Activated naive CD4-positive, alpha-beta T cell treated with anti-CD3 and anti-CD28 coated beads for 36 hours (primary cell): ENCODE measurements around the gene DNAJC21. TPM values are rescaled to one million over a fixed set of nuclear protein-coding genes. Genes with fewer than 3 reads are reported as not detected.
"Not testable (repeated sequence)": the region's sequence is repeated elsewhere in the genome, so short reads cannot be mapped to it uniquely, and the experiment has no call there.

ENCODE experiments used
- CTCF ChIA-PET: fragments of 350-600 bp; sonication (Branson Sonifier 250); formaldehyde crosslinking; loops from one replicate; lab custom pipeline; 2021; ENCODE audit warnings: antibody characterized with exemption; lab: Charles Lee
- DNase-seq: peaks from one replicate; pipeline ENCODE4 v3.0.0-alpha.2; 2020
- H3K27ac Mint-ChIP-seq: one replicate; pipeline ENCODE4 v1.8.0; 2021; ENCODE audit warnings: mild to moderate bottlenecking, mixed read lengths
- H3K27me3 Mint-ChIP-seq: one replicate; pipeline ENCODE4 v1.8.0; 2021; ENCODE audit warnings: low read depth, mixed read lengths
- H3K36me3 Mint-ChIP-seq: one replicate; pipeline ENCODE4 v1.8.0; 2021; ENCODE audit warnings: low read depth, mixed read lengths
- H3K4me1 Mint-ChIP-seq: one replicate; pipeline ENCODE4 v1.8.0; 2021; ENCODE audit warnings: low read depth, mixed read lengths
- H3K4me3 Mint-ChIP-seq: one replicate; pipeline ENCODE4 v1.8.0; 2021; ENCODE audit warnings: mild to moderate bottlenecking, moderate library complexity, mixed read lengths
- H3K9me3 Mint-ChIP-seq: one replicate; pipeline ENCODE4 v1.8.0; 2021; ENCODE audit warnings: mixed read lengths
- intact Hi-C: fragments of 100-400 bp; cut with micrococcal nuclease; formaldehyde crosslinking; loops from one replicate; pipeline ENCODE4 v1.15.1; 2023
- total RNA-seq, 2 experiments: library from RNA; stranded (reverse); gene quantifications; one replicate each; pipeline ENCODE4 v1.2.3, GENCODE V29; 2021

DNAJC21 gene
- total RNA-seq, 2 experiments from 2014 or later: 59.1 to 62.1 TPM

DNA sequence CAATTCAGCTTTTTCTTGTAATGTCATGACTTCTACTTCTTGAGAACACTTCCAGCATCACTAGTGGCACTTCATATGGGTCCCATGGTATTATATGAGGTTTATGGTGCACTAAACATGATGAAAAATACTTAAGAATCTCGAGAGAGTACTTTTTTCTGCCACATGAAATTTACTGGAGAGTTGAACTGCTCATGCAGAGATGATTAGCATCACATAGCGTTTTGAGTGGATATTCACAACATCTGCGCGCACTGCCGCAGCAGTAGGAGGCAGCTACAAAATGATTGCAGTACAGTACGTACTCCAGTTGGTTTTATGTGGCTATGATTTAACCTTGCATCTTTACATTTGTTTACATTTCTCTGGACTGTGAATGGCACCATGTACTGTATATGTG lies 28.7 kb upstream of the DNAJC21 start:
- Mint-ChIP-seq H3K4me3 (no peak overlapping the region), H3K27me3 (no peaks in the 10 kb centered on the region)
- CTCF ChIA-PET: interaction anchor here (1.4 kb wide), 1 partner anchor 416 kb away, joined by 5 read pairs; no protein-coding TSS in a partner anchor

DNA sequence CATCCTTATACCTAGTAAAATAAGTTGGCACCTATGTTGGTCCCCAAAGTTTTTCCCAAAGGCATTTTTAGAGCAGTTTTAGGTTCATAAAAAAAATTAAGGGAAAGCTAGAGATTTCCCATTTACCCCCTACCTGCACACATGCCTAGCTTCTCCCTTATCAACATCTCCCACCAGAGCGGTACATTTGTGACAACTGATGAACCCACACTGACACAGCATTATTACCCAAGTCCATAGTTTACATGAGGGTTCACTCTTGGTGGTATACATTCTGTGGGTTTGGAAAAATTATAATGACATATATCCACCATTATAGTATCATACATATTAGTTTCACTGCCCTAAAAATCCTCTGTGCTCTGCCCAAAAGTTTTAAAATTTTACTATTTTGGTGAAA lies 26.1 kb upstream of the DNAJC21 start:
- H3K36me3 Mint-ChIP-seq: peaks cover 15% of the 10 kb centered on the region
- CTCF ChIA-PET: interaction anchor here (0.5 to 1.6 kb wide), 2 partner anchors 12 to 62 kb away, joined by 3 to 4 read pairs; no protein-coding TSS in a partner anchor
- no peak for DNase-seq
- H3K4me1 Mint-ChIP-seq: no peaks in the 10 kb centered on the region
- H3K27ac Mint-ChIP-seq: no peak overlapping the region
- H3K27me3 Mint-ChIP-seq: no peaks in the 10 kb centered on the region
- H3K9me3 Mint-ChIP-seq: no peaks in the 10 kb centered on the region
- intact Hi-C loops: no loop called here
- H3K4me3 Mint-ChIP-seq: no peak overlapping the region

More for the DNA sequence above, 28.7 kb upstream of the DNAJC21 start:
- no peaks in the 10 kb centered on the region for H3K4me1 Mint-ChIP-seq
- H3K27ac Mint-ChIP-seq: no peak overlapping the region
- H3K36me3 Mint-ChIP-seq: peaks cover 15% of the 10 kb centered on the region
- no peaks in the 10 kb centered on the region for H3K9me3 Mint-ChIP-seq
- DNase-seq: no peak
- intact Hi-C loops: no loop called here

DNA sequence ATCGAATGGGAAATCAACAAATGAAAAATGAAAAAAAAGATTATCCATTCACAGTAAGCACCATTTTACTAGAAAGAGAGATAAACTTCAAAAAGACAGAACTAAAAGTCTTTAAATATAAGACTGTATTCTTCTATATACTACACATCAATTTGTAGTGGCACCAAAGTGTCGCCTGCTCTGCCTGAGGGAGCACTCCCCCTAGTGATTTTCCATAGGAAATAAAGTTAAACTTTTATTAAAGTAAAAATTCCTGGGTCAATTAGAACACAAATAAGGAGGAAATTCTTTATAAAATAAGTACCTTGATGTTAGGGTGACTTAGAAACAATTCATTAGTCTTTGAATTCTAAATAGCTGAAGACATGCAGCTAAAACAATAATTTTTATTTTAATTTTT lies 23.8 kb upstream of the DNAJC21 start:
- Mint-ChIP-seq H3K4me1 (no peaks in the 10 kb centered on the region), H3K36me3 (peaks cover 33% of the 10 kb centered on the region), H3K27ac (no peak overlapping the region), H3K4me3 (no peak overlapping the region), H3K27me3 (no peaks in the 10 kb centered on the region), H3K9me3 (no peaks in the 10 kb centered on the region)
- DNase-seq: no peak
- intact Hi-C loops: no loop called here
- CTCF ChIA-PET: interaction anchor here (0.8 to 1.6 kb wide), 5 partner anchors 98 to 420 kb away, joined by 3 to 5 read pairs (median 3); no protein-coding TSS in a partner anchor

DNA sequence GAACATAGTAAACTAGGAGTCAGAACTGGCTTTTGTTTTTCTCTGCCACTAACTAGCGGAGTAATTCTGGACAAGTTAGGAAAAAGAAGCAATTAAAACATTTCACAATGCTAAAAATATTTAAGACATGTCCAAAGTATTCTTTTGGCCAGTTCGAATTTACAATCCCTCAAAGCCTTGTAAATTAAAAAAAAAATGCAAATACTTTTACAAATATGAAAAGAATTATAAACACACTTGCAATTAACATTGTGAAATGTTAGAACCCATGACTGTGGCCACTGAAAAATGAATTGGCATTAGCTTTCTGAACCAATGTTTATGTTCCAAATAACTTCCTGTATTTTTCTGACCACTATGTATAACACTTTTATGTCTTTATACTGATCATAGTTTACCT lies 16.3 kb upstream of the DNAJC21 start:
- no peaks in the 10 kb centered on the region for H3K27me3 Mint-ChIP-seq
- H3K4me1 Mint-ChIP-seq: peaks cover 25% of the 10 kb centered on the region
- CTCF ChIA-PET: no interaction called here
- no peak for DNase-seq
- H3K4me3 Mint-ChIP-seq: no peak overlapping the region
- no peak overlapping the region for H3K27ac Mint-ChIP-seq
- peaks cover 64% of the 10 kb centered on the region for H3K36me3 Mint-ChIP-seq
- intact Hi-C loops: no loop called here
- no peaks in the 10 kb centered on the region for H3K9me3 Mint-ChIP-seq

DNA sequence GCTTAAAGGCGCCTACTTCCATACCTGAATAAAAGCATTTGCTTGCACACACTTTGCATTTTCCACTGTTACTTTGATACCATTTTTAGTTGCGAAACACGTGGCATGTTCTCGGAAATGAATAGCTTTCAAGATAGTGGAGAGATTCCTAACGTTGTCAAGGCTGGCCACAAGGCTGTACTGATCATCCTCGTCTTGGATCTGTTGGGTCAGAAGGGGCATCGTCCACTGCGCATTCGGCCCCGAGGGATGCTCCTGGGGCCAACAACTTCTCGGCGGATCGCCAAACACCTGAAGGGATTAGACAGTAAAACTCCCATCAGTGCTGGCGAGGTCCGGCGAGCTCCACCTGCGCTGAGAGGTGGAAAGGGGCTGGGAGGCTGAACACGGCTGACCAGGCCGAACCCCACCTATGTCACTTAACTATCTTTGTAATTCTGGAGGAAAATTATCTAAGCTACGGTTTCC lies 14.7 kb upstream of the DNAJC21 start:
- Mint-ChIP-seq H3K27ac (no peak overlapping the region), H3K36me3 (peaks cover 51% of the 10 kb centered on the region), H3K9me3 (no peaks in the 10 kb centered on the region), H3K4me3 (no peak overlapping the region), H3K4me1 (peaks cover 30% of the 10 kb centered on the region), H3K27me3 (no peaks in the 10 kb centered on the region)
- intact Hi-C loops: loop anchor here (1.0 to 5.0 kb wide), 8 partner anchors 10 to 1963 kb away; partner anchors contain the start of genes DNAJC21, NIPBL and TTC23L
- CTCF ChIA-PET: interaction anchor here (0.7 to 2.4 kb wide), 5 partner anchors 8 to 89 kb away, joined by 3 to 11 read pairs (median 4); partner anchors contain the start of gene DNAJC21
- peak; percentile 25 for DNase-seq

DNA sequence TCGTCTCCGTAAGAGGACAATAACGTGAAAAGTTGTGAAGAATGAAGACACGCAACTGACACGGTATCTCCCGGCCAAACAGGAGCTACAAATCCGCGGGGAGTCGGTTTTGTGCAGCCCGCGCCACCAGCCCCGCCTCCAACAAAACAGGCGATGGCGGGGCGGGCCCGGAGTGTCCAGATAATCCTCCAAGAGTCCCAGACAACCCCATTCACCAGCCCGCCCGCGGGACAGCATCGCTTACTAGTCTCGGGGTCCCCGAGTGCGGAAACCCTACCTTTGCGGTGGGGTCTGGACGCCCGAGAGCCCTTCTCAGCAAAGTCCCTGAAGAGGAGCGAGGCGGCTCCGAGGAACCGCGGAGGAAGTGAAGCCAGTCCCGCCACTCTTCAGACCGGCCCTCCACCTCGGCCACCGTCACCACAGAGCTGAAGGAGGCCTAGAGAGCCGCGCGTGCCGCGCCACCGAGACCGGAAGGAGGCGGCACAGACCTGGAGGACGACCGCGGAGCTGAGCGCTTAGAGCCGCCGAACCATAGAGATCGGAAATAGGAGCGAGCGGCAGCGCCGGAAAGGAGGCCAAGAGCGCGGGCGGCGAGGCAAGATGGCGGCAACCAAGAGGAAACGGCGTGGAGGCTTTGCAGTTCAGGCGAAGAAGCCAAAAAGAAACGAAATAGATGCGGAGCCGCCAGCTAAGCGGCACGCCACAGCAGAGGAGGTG lies 14.1 kb upstream of the DNAJC21 start, which contains the start of the genes BRIX1 and RAD1:
TSS of gene BRIX1 (plus strand) at position 573 of the 717 bp plus-strand sequence. CDS start at position 601, 28 bp downstream.
TSS of gene RAD1 (minus strand) at position 366 of the 717 bp plus-strand sequence. CDS start 612 bp downstream, outside the sequence.
- Mint-ChIP-seq H3K36me3 (peaks cover 48% of the 10 kb centered on the region), H3K27me3 (no peaks in the 10 kb centered on the region), H3K4me1 (peaks cover 32% of the 10 kb centered on the region), H3K27ac (peak within 1 kb of the TSS; percentile 52), H3K4me3 (no peak within 1 kb of the TSS), H3K9me3 (no peaks in the 10 kb centered on the region)
- CTCF ChIA-PET: interaction anchor here (1.0 to 2.4 kb wide), 6 partner anchors 8 to 88 kb away, joined by 3 to 11 read pairs (median 4); partner anchors contain the start of gene DNAJC21
- intact Hi-C loops: loop anchor here (1.0 to 5.0 kb wide), 8 partner anchors 9 to 1962 kb away; partner anchors contain the start of genes DNAJC21, NIPBL and TTC23L
- peak; percentile 97 for DNase-seq

DNA sequence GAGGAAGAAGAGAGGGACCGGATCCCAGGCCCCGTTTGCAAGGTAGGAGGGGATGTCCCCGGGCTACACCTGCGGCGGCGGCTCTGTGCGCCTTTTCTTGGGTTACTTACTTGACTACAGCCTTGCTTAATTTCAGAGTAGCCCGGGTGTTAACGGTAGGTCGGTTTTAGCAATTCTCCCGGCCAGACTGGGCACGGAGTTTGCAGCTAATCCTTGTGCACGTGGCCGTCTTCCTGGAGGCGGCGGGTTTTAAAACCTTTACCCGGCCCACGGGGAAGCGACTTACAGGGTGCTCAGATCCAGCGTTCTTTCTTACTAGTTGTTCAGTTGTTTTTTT lies 13.5 kb upstream of the DNAJC21 start:
- H3K9me3 Mint-ChIP-seq: no peaks in the 10 kb centered on the region
- CTCF ChIA-PET: interaction anchor here (1.0 to 2.4 kb wide), 7 partner anchors 8 to 87 kb away, joined by 3 to 11 read pairs (median 4); partner anchors contain the start of genes DNAJC21 and TTC23L
- intact Hi-C loops: loop anchor here (1.0 to 5.0 kb wide), 8 partner anchors 8 to 1961 kb away; partner anchors contain the start of genes DNAJC21, NIPBL and TTC23L
- H3K4me1 Mint-ChIP-seq: peaks cover 34% of the 10 kb centered on the region
- no peaks in the 10 kb centered on the region for H3K27me3 Mint-ChIP-seq
- H3K4me3 Mint-ChIP-seq: no peak overlapping the region
- H3K27ac Mint-ChIP-seq: no peak overlapping the region
- peaks cover 49% of the 10 kb centered on the region for H3K36me3 Mint-ChIP-seq
- DNase-seq: no peak

DNA sequence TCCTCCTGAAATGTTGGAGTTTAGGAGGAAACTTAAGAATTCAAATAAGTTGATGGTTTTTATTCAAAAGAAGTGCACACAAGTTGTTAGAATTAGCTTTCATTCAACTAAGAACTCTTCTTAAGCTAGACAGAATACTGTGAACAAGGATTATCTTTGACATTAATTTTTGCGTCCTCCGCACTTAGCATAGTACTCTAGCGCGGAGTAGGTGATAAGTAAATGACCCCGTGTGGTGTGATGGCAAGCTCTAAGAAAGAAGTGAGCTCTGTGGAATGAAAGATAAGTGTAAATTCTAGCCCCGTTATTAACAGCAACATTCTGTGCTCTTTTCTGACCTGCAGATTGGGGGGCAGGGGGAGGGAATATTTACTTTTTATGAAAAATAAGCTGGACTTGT lies 12.8 kb upstream of the DNAJC21 start:
- intact Hi-C loops: loop anchor here (5.0 kb wide), 2 partner anchors 384 to 1961 kb away; partner anchors contain the start of gene NIPBL
- Mint-ChIP-seq H3K4me1 (peaks cover 37% of the 10 kb centered on the region), H3K27ac (no peak overlapping the region), H3K27me3 (no peaks in the 10 kb centered on the region), H3K9me3 (no peaks in the 10 kb centered on the region), H3K36me3 (peaks cover 46% of the 10 kb centered on the region), H3K4me3 (no peak overlapping the region)
- CTCF ChIA-PET: interaction anchor here (1.2 to 2.4 kb wide), 6 partner anchors 9 to 87 kb away, joined by 3 to 11 read pairs (median 4); partner anchors contain the start of genes DNAJC21 and TTC23L
- DNase-seq: no peak

DNA sequence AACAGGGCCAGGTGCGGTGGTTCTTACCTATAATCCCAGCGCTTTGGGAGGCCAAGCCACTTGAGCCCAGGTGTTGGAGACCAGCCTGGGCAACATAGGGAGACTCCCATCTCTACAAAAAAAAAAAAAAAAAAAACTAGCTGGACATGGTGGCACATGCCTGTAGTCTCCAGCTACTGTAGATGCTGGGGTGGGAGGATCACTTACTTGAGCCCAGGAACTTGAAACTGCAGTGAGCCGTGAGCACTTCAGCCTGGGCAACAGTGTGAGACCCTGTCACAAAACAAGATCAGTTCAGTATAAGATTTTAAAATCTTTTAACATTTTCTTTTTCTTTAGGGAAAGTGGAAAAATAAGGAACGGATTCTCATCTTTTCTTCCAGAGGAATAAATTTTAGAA lies 11.3 kb upstream of the DNAJC21 start:
- intact Hi-C loops: loop anchor here (5.0 kb wide), 2 partner anchors 386 to 1959 kb away; partner anchors contain the start of gene NIPBL

DNA sequence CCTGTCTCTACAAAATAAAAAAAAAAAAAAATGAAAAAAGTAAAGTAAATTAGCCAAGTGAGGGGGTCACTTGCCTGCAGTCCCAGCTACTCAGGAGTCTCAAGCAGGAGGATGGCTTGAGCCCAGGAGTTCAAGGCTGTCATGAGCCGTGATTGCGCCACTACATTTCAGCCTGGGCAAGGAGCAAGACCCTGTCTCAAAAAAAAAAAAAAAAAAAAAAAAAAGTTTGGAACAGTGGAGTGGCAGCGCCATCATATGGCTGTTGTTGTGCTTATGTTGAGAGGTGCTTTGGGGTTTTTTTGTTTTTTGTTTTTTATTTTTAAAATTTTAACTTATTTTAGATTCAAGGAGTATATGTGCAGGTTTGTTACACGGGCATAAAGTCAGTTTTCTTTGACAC lies 10.3 kb upstream of the DNAJC21 start:
- H3K4me3 Mint-ChIP-seq: no peak overlapping the region
- H3K9me3 Mint-ChIP-seq: no peaks in the 10 kb centered on the region
- no peaks in the 10 kb centered on the region for H3K27me3 Mint-ChIP-seq
- intact Hi-C loops: loop anchor here (5.0 kb wide), 2 partner anchors 387 to 1958 kb away; partner anchors contain the start of gene NIPBL
- DNase-seq: no peak
- peak overlapping the region; percentile 24 for H3K27ac Mint-ChIP-seq
- H3K36me3 Mint-ChIP-seq: peaks cover 46% of the 10 kb centered on the region
- H3K4me1 Mint-ChIP-seq: peaks cover 45% of the 10 kb centered on the region
- CTCF ChIA-PET: no interaction called here

More for the DNA sequence above, 11.3 kb upstream of the DNAJC21 start:
- Mint-ChIP-seq H3K4me1 (peaks cover 41% of the 10 kb centered on the region), H3K27me3 (no peaks in the 10 kb centered on the region), H3K36me3 (peaks cover 43% of the 10 kb centered on the region), H3K27ac (peak overlapping the region; percentile 75), H3K9me3 (no peaks in the 10 kb centered on the region), H3K4me3 (no peak overlapping the region)
- CTCF ChIA-PET: interaction anchor here (1.2 to 1.8 kb wide), 2 partner anchors 14 to 22 kb away, joined by 3 to 7 read pairs; no protein-coding TSS in a partner anchor
- DNase-seq: no peak

DNA sequence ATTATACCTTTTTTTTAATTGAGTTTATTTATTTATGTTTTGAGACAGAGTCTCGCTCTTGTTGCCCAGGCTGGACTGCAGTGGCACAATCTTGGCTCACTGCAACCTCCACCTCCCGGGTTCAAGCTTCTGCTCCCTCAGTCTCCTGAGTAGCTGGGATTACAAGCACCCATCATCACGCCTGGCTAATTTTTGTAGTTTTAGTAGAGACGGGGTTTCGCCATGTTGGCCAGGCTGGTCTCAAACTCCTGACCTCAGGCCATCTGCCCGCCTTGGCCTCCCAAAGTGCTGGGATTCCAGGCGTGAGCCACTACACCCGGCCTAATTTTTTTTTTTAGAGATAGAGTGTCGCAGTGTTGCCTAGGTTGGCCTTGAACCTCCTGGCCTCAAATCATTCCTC lies 6.1 kb upstream of the DNAJC21 start:
- DNase-seq, H3K4me3 Mint-ChIP-seq, H3K9me3 Mint-ChIP-seq, H3K27me3 Mint-ChIP-seq: not testable (repeated sequence)
- Mint-ChIP-seq H3K4me1 (peaks cover 43% of the 10 kb centered on the region), H3K27ac (peak overlapping the region; percentile 89), H3K36me3 (peaks cover 36% of the 10 kb centered on the region)
- CTCF ChIA-PET: interaction anchor here (1.3 to 2.1 kb wide), 3 partner anchors 8 to 80 kb away, joined by 4 to 9 read pairs (median 4); partner anchors contain the start of genes BRIX1 and RAD1
- intact Hi-C loops: loop anchor here (10.0 kb wide), 3 partner anchors 862 to 1068 kb away; partner anchors contain the start of gene IL7R
